Mucosa of rectum (tissue), 2 donors: ENCODE results near the gene STK32B.
"Not testable (repeated sequence)": the region's sequence is repeated elsewhere in the genome, so short reads cannot be mapped to it uniquely, and the experiment has no call there.

Source experiments
- H3K27ac ChIP-seq, 2 donors: one replicate each; pipeline ENCODE4 v1.7.0; 2013; ENCODE audit warnings: inconsistent platforms in 2 of 2, low read depth in 2 of 2, low read length in 2 of 2
- H3K27me3 ChIP-seq, 2 donors: one replicate each; pipeline ENCODE4 v1.7.0; 2013; ENCODE audit warnings: low read length in 2 of 2; ENCODE audit not compliant: control insufficient read depth in 2 of 2, insufficient read depth in 2 of 2
- H3K36me3 ChIP-seq, 2 donors: one replicate each; pipeline ENCODE4 v1.7.0; 2013; ENCODE audit warnings: low read length in 2 of 2; ENCODE audit not compliant: control insufficient read depth in 2 of 2, insufficient read depth in 2 of 2
- H3K4me1 ChIP-seq, 2 donors: one replicate each; pipeline ENCODE4 v1.7.0; 2013; ENCODE audit warnings: low read length in 2 of 2, mild to moderate bottlenecking in 1 of 2; ENCODE audit not compliant: control insufficient read depth in 2 of 2, insufficient read depth in 2 of 2
- H3K4me3 ChIP-seq, 2 donors: one replicate each; pipeline ENCODE4 v1.7.0; 2013; ENCODE audit warnings: low read length in 2 of 2
- H3K9ac ChIP-seq, 2 donors: one replicate each; pipeline ENCODE4 v1.7.0; 2013; ENCODE audit warnings: low read length in 2 of 2, low read depth in 1 of 2, mild to moderate bottlenecking in 1 of 2
- H3K9me3 ChIP-seq, 2 donors: one replicate each; pipeline ENCODE4 v1.7.0; 2013; ENCODE audit warnings: low read length in 2 of 2; ENCODE audit not compliant: control insufficient read depth in 2 of 2
- donor health status: healthy.
- donor health status: Normal muscosa, but diverticular disease.

The STK32B gene

GRCh38 chr4:5261866-5262265, 210.6 kb downstream of the STK32B start:
- no peak overlapping the region for H3K9ac ChIP-seq
- H3K36me3 ChIP-seq: no peaks in the 10 kb centered on the region
- H3K9me3 ChIP-seq: peaks cover 0 to 3% of the 10 kb centered on the region in 2 donors
- no peak overlapping the region for H3K4me3 ChIP-seq
- H3K27me3 ChIP-seq: no peaks in the 10 kb centered on the region
- H3K4me1 ChIP-seq: no peaks in the 10 kb centered on the region
- H3K27ac ChIP-seq: no peak overlapping the region

GRCh38 chr4:5266991-5267390, 215.7 kb downstream of the STK32B start:
- Histone ChIP-seq H3K4me3 (no peak overlapping the region), H3K4me1 (no peaks in the 10 kb centered on the region), H3K27me3 (no peaks in the 10 kb centered on the region), H3K9me3 (no peaks in the 10 kb centered on the region), H3K9ac (no peak overlapping the region), H3K27ac (no peak overlapping the region), H3K36me3 (no peaks in the 10 kb centered on the region)

- Histone ChIP-seq H3K9me3 (no peaks in the 10 kb centered on the region), H3K4me1 (no peaks in the 10 kb centered on the region), H3K9ac (no peak overlapping the region), H3K36me3 (no peaks in the 10 kb centered on the region), H3K4me3 (no peak overlapping the region), H3K27ac (no peak overlapping the region), H3K27me3 (no peaks in the 10 kb centered on the region)
These were observed 216.1 kb downstream of the STK32B start for GRCh38 chr4:5267408-5267807.

- Histone ChIP-seq H3K4me1 (no peaks in the 10 kb centered on the region), H3K9me3 (no peaks in the 10 kb centered on the region), H3K9ac (no peak overlapping the region), H3K27me3 (no peaks in the 10 kb centered on the region), H3K4me3 (no peak overlapping the region), H3K36me3 (no peaks in the 10 kb centered on the region), H3K27ac (no peak overlapping the region)
These were observed 225.3 kb downstream of the STK32B start for GRCh38 chr4:5276475-5277075.

- Histone ChIP-seq H3K27ac (no peak overlapping the region), H3K4me1 (no peaks in the 10 kb centered on the region), H3K27me3 (no peaks in the 10 kb centered on the region), H3K36me3 (no peaks in the 10 kb centered on the region), H3K9me3 (no peaks in the 10 kb centered on the region), H3K4me3 (no peak overlapping the region), H3K9ac (no peak overlapping the region)
These were observed 225.8 kb downstream of the STK32B start for GRCh38 chr4:5277079-5277478.

- Histone ChIP-seq H3K9ac (no peak overlapping the region), H3K9me3 (no peaks in the 10 kb centered on the region), H3K36me3 (no peaks in the 10 kb centered on the region), H3K4me1 (no peaks in the 10 kb centered on the region), H3K4me3 (no peak overlapping the region), H3K27ac (no peak overlapping the region), H3K27me3 (no peaks in the 10 kb centered on the region)
These were observed 226.9 kb downstream of the STK32B start for GRCh38 chr4:5278213-5278612.

GRCh38 chr4:5280069-5280468, 228.8 kb downstream of the STK32B start:
- H3K9ac ChIP-seq, H3K27me3 ChIP-seq, H3K9me3 ChIP-seq, H3K4me1 ChIP-seq, H3K36me3 ChIP-seq, H3K27ac ChIP-seq, H3K4me3 ChIP-seq: not testable (repeated sequence)

GRCh38 chr4:5280828-5281227, 229.5 kb downstream of the STK32B start:
- Histone ChIP-seq H3K4me3 (no peak overlapping the region), H3K27ac (no peak overlapping the region), H3K27me3 (no peaks in the 10 kb centered on the region), H3K9ac (no peak overlapping the region), H3K9me3 (no peaks in the 10 kb centered on the region), H3K4me1 (no peaks in the 10 kb centered on the region), H3K36me3 (no peaks in the 10 kb centered on the region)

GRCh38 chr4:5283837-5284236, 232.6 kb downstream of the STK32B start:
- H3K4me3 ChIP-seq: no peak overlapping the region
- no peak overlapping the region for H3K27ac ChIP-seq
- no peaks in the 10 kb centered on the region for H3K27me3 ChIP-seq
- H3K36me3 ChIP-seq: no peaks in the 10 kb centered on the region
- H3K4me1 ChIP-seq: no peaks in the 10 kb centered on the region
- H3K9ac ChIP-seq: no peak overlapping the region
- no peaks in the 10 kb centered on the region for H3K9me3 ChIP-seq

- Histone ChIP-seq H3K4me1 (no peaks in the 10 kb centered on the region), H3K27me3 (no peaks in the 10 kb centered on the region), H3K27ac (no peak overlapping the region), H3K9me3 (no peaks in the 10 kb centered on the region), H3K4me3 (no peak overlapping the region), H3K36me3 (no peaks in the 10 kb centered on the region), H3K9ac (no peak overlapping the region)
These were observed 233.2 kb downstream of the STK32B start for GRCh38 chr4:5284517-5284916.

- Histone ChIP-seq H3K27ac (no peak overlapping the region), H3K9me3 (no peaks in the 10 kb centered on the region), H3K9ac (no peak overlapping the region), H3K4me1 (no peaks in the 10 kb centered on the region), H3K27me3 (no peaks in the 10 kb centered on the region), H3K4me3 (no peak overlapping the region), H3K36me3 (no peaks in the 10 kb centered on the region)
These were observed 240.8 kb downstream of the STK32B start for GRCh38 chr4:5292101-5292500.
